ENCODE data around the gene PTPRR. TPM values are rescaled to one million over a fixed set of nuclear protein-coding genes. Genes with fewer than 3 reads are reported as not detected.

PTPRR gene
- total and polyA plus RNA-seq, 10 of the 15 experiments (the other 5 are each of a cell fraction or from before 2014, with no cell fraction given), result 0.14 to 3.1 (median 0.42) TPM

DNA sequence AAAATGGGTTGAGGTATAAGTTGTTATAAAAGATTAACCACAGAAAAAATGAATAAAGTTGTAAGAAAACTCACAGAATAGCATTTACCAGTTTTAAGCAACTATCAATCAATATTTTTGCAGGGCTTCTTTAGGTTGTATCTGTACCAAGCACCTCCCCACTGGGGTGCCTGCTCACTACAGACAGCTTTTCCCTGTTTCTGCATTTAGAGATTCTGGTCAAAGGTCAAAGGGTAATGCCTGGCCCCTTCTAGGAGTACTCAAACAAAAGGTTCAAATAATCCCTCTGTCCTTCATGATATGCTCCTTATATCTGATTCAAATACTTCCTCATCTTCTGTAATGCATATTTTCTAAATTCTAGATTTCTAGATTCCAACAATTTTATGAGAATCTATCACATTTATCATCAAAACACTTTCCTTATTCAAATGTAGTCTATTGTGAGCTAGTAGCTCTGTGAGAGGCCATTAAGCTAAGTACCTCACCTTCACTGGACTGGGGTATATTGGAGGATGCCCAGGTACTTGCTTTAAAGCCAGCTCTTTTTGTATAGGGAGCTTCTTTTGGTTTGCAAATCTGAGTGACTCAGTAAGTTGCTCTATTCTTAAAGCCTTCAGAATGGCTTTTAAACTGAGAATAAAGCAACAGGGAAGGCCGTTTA is 162.6 kb downstream of the PTPRR start:
- CTCF ChIA-PET, result interaction anchor here (2.2 kb wide), 1 partner anchor 25 kb away, joined by 4 read pairs; no protein-coding TSS in a partner anchor
- in situ Hi-C loops (cut with MboI), result no loop called here
- BruUV-seq (replicated peaks), result no TSS peak

More for the DNA sequence above, 162.6 kb downstream of the PTPRR start:
- ChIA-PET SMC1A (ENCODE audit: uncharacterized antibody, unreplicated experiment) (interaction anchor here (0.7 kb wide), 1 partner anchor 169 kb away, joined by 3 read pairs; no protein-coding TSS in a partner anchor), POLR2A (no interaction called here), RAD21 (ENCODE audit: unreplicated experiment) (no interaction called here)
- ATAC-seq, result no peak
- Histone ChIP-seq H4K20me1 (ENCODE audit: control insufficient read depth, insufficient read depth) (no peaks in the 10 kb centered on the region), H3K4me1 (ENCODE audit: control insufficient read depth, insufficient read depth, low read length) (no peaks in the 10 kb centered on the region), H3K27ac (ENCODE audit: control insufficient read depth, insufficient read depth) (no peak overlapping the region), H3K9ac (ENCODE audit: control insufficient read depth, insufficient read depth, low read length) (no peak overlapping the region), H3K4me2 (ENCODE audit: control insufficient read depth, insufficient read depth) (no peak overlapping the region), H3K79me2 (ENCODE audit: control insufficient read depth, insufficient read depth, low read length) (no peaks in the 10 kb centered on the region), H3K27me3 (replicated peaks in 1 of 2; ENCODE audit: control insufficient read depth in 2 of 2, insufficient read depth in 2 of 2, low read length in 1 of 2) (no peaks in the 10 kb centered on the region; a peak in 1 of 4 replicates), H3K9me3 (replicated peaks; ENCODE audit: control insufficient read depth, insufficient read depth, low read length) (no peaks in the 10 kb centered on the region), H3K36me3 (ENCODE audit: control insufficient read depth in 2 of 2, insufficient read depth in 2 of 2, low read length in 1 of 2) (no peaks in the 10 kb centered on the region), H2AFZ (ENCODE audit: control insufficient read depth, low read depth, low read length) (no peak overlapping the region), H3K4me3 (no peak overlapping the region)
- no peak for DNase-seq (ENCODE audit: low read depth, low spot score)
- WGBS (ENCODE audit: insufficient coverage, insufficient replicate concordance, low lambda C conversion rate, missing lambda C conversion rate), result 0% methylated on average over 1 of the region's 1 CpG
- intact Hi-C loops (cut with micrococcal nuclease; ENCODE audit: unreplicated experiment), result no loop called here
- TF ChIP-seq CBX5 (IDR thresholded peaks at IDR 0.05; ENCODE audit: low read depth), result no peak
- no peak for TF ChIP-seq RFX5 (IDR thresholded peaks at IDR 0.05; ENCODE audit: low read depth, low read length)
- TF ChIP-seq ESRRA (IDR thresholded peaks at IDR 0.05; ENCODE audit: low read length), result no peak
- no peak for TF ChIP-seq TCF7 (IDR thresholded peaks at IDR 0.05; ENCODE audit: borderline replicate concordance)
- no peak for TF ChIP-seq SMAD1 (IDR thresholded peaks at IDR 0.05; ENCODE audit: low read depth, partially characterized antibody)
- no peak for TF ChIP-seq SMAD5 (IDR thresholded peaks at IDR 0.05; ENCODE audit: low read depth)
- TF ChIP-seq KAT2A (conservative IDR thresholded peaks at IDR 0.05; ENCODE audit: control insufficient read depth, low read depth, low read length), result no peak
- no peak for TF ChIP-seq RUNX3 (IDR thresholded peaks at IDR 0.05; ENCODE audit: low read length)
- TF ChIP-seq, protein P1, sequence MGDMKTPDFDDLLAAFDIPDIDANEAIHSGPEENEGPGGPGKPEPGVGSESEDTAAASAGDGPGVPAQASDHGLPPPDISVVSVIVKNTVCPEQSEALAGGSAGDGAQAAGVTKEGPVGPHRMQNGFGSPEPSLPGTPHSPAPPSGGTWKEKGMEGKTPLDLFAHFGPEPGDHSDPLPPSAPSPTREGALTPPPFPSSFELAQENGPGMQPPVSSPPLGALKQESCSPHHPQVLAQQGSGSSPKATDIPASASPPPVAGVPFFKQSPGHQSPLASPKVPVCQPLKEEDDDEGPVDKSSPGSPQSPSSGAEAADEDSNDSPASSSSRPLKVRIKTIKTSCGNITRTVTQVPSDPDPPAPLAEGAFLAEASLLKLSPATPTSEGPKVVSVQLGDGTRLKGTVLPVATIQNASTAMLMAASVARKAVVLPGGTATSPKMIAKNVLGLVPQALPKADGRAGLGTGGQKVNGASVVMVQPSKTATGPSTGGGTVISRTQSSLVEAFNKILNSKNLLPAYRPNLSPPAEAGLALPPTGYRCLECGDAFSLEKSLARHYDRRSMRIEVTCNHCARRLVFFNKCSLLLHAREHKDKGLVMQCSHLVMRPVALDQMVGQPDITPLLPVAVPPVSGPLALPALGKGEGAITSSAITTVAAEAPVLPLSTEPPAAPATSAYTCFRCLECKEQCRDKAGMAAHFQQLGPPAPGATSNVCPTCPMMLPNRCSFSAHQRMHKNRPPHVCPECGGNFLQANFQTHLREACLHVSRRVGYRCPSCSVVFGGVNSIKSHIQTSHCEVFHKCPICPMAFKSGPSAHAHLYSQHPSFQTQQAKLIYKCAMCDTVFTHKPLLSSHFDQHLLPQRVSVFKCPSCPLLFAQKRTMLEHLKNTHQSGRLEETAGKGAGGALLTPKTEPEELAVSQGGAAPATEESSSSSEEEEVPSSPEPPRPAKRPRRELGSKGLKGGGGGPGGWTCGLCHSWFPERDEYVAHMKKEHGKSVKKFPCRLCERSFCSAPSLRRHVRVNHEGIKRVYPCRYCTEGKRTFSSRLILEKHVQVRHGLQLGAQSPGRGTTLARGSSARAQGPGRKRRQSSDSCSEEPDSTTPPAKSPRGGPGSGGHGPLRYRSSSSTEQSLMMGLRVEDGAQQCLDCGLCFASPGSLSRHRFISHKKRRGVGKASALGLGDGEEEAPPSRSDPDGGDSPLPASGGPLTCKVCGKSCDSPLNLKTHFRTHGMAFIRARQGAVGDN (IDR thresholded peaks at IDR 0.05), result no peak
- TF ChIP-seq POLR2AphosphoS2 (IDR thresholded peaks at IDR 0.05; ENCODE audit: low read depth, low read length), result no peak
- no peak for TF ChIP-seq POLR2AphosphoS5 (IDR thresholded peaks at IDR 0.05; ENCODE audit: low read length)
- FAIRE-seq, result no peak
